C4-2B (cell line): ENCODE measurements around the gene EML2.

Experiments used
- H3K27ac ChIP-seq: fragments of 450-650 bp; 2 replicates; pipeline ENCODE4 v1.5.1; 2017
- CTCF ChIP-seq: fragments of 450-650 bp; conservative IDR thresholded peaks from 2 replicates; pipeline ENCODE4 v1.5.1; 2017; ENCODE audit warnings: mild to moderate bottlenecking
- ZFX ChIP-seq: fragments of 450-650 bp; IDR thresholded peaks from 2 replicates; pipeline ENCODE4 v1.6.1; 2017

EML2 gene

DNA sequence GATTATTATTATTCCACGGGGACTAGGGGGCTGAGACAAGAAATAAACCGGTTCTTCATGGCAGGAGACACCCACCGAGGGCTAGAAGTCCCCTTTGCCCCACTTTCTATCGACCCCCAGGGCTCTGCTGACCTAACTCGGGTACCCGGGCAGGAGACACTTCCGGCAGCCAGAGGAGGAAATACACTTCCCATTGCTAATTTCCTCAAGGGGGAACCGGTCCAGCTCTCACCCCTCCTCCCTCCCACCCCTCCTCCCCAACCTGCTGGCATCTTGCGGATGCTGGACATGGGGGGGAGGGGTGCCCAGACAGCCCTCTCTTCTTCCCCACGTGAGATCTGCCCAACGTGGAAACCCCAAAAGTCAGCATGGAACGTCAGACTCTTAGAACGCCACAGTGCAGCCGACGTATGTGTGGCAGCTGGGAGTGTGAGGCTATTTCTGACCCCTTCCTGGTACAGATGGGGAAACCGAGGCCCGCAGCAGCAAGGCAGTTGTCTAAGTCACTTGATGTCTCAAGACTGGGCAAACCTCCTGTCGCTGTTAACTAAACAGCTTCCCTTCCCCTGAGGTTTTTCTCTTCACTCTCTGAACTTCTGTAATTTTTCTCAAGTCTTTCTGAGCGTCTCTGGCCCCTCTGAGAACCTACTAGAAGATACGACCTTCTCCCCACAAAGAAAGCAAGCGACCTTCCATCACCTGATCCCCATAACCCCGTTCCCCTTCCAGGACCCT, 40.8 kb downstream of the EML2 start:
- TF ChIP-seq ZFX, result no peak
- H3K27ac ChIP-seq, result no peak overlapping the region

GRCh38 chr19:45597425-45598111, 41.6 kb downstream of the EML2 start:
- no peak for TF ChIP-seq CTCF
- TF ChIP-seq ZFX, result no peak
- no peak overlapping the region for H3K27ac ChIP-seq

- no peak overlapping the region for H3K27ac ChIP-seq
- no peak for TF ChIP-seq CTCF
- no peak for TF ChIP-seq ZFX
Observed at GRCh38 chr19:45595814-45596213, 43.4 kb downstream of the EML2 start.

- no peak for TF ChIP-seq CTCF
- TF ChIP-seq ZFX, result no peak
- H3K27ac ChIP-seq, result no peak overlapping the region
Observed at GRCh38 chr19:45593520-45593919, 45.7 kb downstream of the EML2 start.

DNA sequence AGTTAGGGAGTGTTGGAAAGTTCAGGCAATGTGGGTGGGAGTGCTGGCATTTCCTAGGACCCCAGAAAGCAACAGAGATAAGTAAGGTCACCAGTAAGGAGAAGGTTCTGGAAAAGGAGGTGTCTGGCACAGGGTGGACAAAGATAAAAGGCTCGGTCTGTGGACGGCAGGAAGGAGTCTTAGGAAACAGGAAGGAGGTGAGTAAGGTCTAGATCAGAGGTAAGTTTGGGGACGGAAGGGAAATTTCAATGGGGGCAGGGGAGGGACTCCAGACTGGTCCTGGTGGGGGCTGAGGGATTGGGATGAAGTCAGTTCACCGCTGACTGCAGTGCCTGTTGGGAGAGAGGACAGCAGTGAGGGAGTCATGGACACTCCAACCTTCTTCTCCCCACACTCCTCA, 46.8 kb downstream of the EML2 start:
- TF ChIP-seq CTCF, result no peak
- TF ChIP-seq ZFX, result no peak
- no peak overlapping the region for H3K27ac ChIP-seq

GRCh38 chr19:45591638-45592005, 47.6 kb downstream of the EML2 start:
- no peak overlapping the region for H3K27ac ChIP-seq

DNA sequence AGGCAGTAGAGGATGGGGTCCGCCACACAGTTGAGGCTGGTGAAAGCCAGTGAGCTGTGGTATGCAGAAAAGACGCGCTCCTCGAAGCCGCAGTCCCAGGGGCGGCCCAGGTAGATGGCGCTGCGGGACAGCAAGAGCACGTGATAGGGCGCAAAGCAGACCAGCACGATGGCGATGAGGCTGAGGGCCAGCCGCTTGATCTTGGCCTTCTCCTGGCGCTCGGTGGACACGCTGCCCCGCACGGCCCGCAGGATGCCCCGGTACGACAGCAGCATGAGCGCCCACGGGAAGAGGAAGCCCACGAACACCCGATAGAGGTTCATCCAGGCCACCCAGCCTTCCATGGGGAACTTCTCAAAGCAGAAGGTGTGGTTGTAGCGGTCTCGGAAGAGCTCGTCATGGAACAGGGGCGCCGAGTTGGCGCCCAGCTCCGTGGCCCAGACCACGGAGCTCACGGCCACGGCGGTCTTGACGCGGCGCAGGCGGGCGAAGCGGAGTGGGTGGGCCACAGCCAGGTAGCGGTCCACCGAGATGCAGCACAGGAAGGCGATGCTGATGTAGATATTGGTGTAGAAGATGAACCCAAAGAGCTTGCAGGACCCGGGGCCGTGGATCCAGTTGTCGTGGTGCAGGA, 48.1 kb downstream of the EML2 start:
- TF ChIP-seq CTCF (peak; percentile 68), ZFX (no peak)
- H3K27ac ChIP-seq, result peak overlapping the region; percentile 8; the same call in 1 of the 2 replicates

More at GRCh38 chr19:45591638-45592005, 47.6 kb downstream of the EML2 start:
- TF ChIP-seq CTCF (no peak), ZFX (no peak)
